ENCODE data around the gene RMND1. TPM values are rescaled to one million over a fixed set of nuclear protein-coding genes. Genes with fewer than 3 reads are reported as not detected.
"Not testable (repeated sequence)": the region's sequence is repeated elsewhere in the genome, so short reads cannot be mapped to it uniquely, and the experiment has no call there.

The RMND1 gene
- polyA plus RNA-seq, 4 donors: 38.5 to 58.4 (median 46.1) TPM

GRCh38 chr6:151455751-151456398 is 3.9 kb upstream of the RMND1 start:
- not testable (repeated sequence) for DNase-seq (ENCODE audit: low read depth in 4 of 4, low spot score in 2 of 4)

GRCh38 chr6:151452750-151453427 is 963 bp upstream of the RMND1 start:
- DNase-seq (ENCODE audit: low read depth in 4 of 4, low spot score in 2 of 4): no peak

GRCh38 chr6:151451417-151451949 is 443 bp downstream of the RMND1 start:
- no peak for DNase-seq (ENCODE audit: low read depth in 4 of 4, low spot score in 2 of 4)

- not testable (repeated sequence) for DNase-seq (ENCODE audit: low read depth in 4 of 4, low spot score in 2 of 4)
Observed at GRCh38 chr6:151450928-151451327, 998 bp downstream of the RMND1 start.

GRCh38 chr6:151448623-151449022 is 3.3 kb downstream of the RMND1 start:
- no peak for DNase-seq (ENCODE audit: low read depth in 4 of 4, low spot score in 2 of 4)

- no peak for DNase-seq (ENCODE audit: low read depth in 4 of 4, low spot score in 2 of 4)
Observed at GRCh38 chr6:151447237-151447636, 4.7 kb downstream of the RMND1 start.

GRCh38 chr6:151445482-151445881 is 6.4 kb downstream of the RMND1 start:
- DNase-seq (ENCODE audit: low read depth in 4 of 4, low spot score in 2 of 4): no peak

GRCh38 chr6:151443911-151444621 is 7.9 kb downstream of the RMND1 start:
- no peak for DNase-seq (ENCODE audit: low read depth in 4 of 4, low spot score in 2 of 4)

GRCh38 chr6:151443454-151443853 is 8.5 kb downstream of the RMND1 start:
- DNase-seq (ENCODE audit: low read depth in 4 of 4, low spot score in 2 of 4): no peak

- no peak for DNase-seq (ENCODE audit: low read depth in 4 of 4, low spot score in 2 of 4)
Observed at GRCh38 chr6:151442371-151442770, 9.6 kb downstream of the RMND1 start.

- DNase-seq (ENCODE audit: low read depth in 4 of 4, low spot score in 2 of 4): no peak
Observed at GRCh38 chr6:151441390-151442166, 10.3 kb downstream of the RMND1 start.

- DNase-seq (ENCODE audit: low read depth in 4 of 4, low spot score in 2 of 4): no peak
Observed at GRCh38 chr6:151440930-151441329, 11.0 kb downstream of the RMND1 start.

GRCh38 chr6:151440498-151440897 is 11.4 kb downstream of the RMND1 start:
- no peak for DNase-seq (ENCODE audit: low read depth in 4 of 4, low spot score in 2 of 4)

- DNase-seq (ENCODE audit: low read depth in 4 of 4, low spot score in 2 of 4): no peak
Observed at GRCh38 chr6:151437401-151437800, 14.5 kb downstream of the RMND1 start.

GRCh38 chr6:151436802-151437201 is 15.1 kb downstream of the RMND1 start:
- no peak for DNase-seq (ENCODE audit: low read depth in 4 of 4, low spot score in 2 of 4)

- no peak for DNase-seq (ENCODE audit: low read depth in 4 of 4, low spot score in 2 of 4)
Observed at GRCh38 chr6:151436300-151436699, 15.6 kb downstream of the RMND1 start.

GRCh38 chr6:151434369-151434768 is 17.6 kb downstream of the RMND1 start:
- DNase-seq (ENCODE audit: low read depth in 4 of 4, low spot score in 2 of 4): no peak

- no peak for DNase-seq (ENCODE audit: low read depth in 4 of 4, low spot score in 2 of 4)
Observed at GRCh38 chr6:151432651-151433050, 19.3 kb downstream of the RMND1 start.

- no peak for DNase-seq (ENCODE audit: low read depth in 4 of 4, low spot score in 2 of 4)
Observed at GRCh38 chr6:151431337-151431736, 20.6 kb downstream of the RMND1 start.

GRCh38 chr6:151430886-151431285 is 21.0 kb downstream of the RMND1 start:
- no peak for DNase-seq (ENCODE audit: low read depth in 4 of 4, low spot score in 2 of 4)

Data from left renal cortex interstitium (tissue), 4 donors.